WTC11 (cell line): Measurements from ENCODE around the gene ARMC8. TPM values are rescaled to one million over a fixed set of nuclear protein-coding genes. Genes with fewer than 3 reads are reported as not detected.

Source experiments
- ATAC-seq: fragments of 200-7000 bp; cut with Tn5 transposase; 2 replicates; pipeline ENCODE4 v1.10.0; 2021; ENCODE audit warnings: mild to moderate bottlenecking, moderate library complexity
- CTCF ChIA-PET: fragments of 300-600 bp; sonication (Branson Sonifier 250); formaldehyde crosslinking; loops from one replicate; lab custom pipeline; 2021; ENCODE audit warnings: antibody characterized with exemption; lab: Charles Lee
- POLR2A ChIA-PET: fragments of 350-600 bp; sonication (Branson Sonifier 250); formaldehyde crosslinking; loops from one replicate; lab custom pipeline; 2021; ENCODE audit warnings: antibody characterized with exemption; lab: Charles Lee
- DNase-seq: peaks from one replicate; pipeline ENCODE4 v3.0.0; 2021; ENCODE audit warnings: low spot score
- H3K27ac Mint-ChIP-seq: 2 replicates; pipeline ENCODE4 v1.8.0; 2021; ENCODE audit warnings: mixed read lengths
- H3K27me3 Mint-ChIP-seq: 2 replicates; pipeline ENCODE4 v1.8.0; 2021; ENCODE audit warnings: low read depth, mild to moderate bottlenecking, moderate library complexity, mixed read lengths
- H3K36me3 Mint-ChIP-seq: 2 replicates; pipeline ENCODE4 v1.8.0; 2021; ENCODE audit warnings: mixed read lengths
- H3K4me1 Mint-ChIP-seq: 2 replicates; pipeline ENCODE4 v1.8.0; 2022; ENCODE audit warnings: mixed read lengths
- H3K4me3 Mint-ChIP-seq: 2 replicates; pipeline ENCODE4 v1.8.0; 2021; ENCODE audit warnings: mild to moderate bottlenecking, moderate library complexity, mixed read lengths
- H3K9me3 Mint-ChIP-seq: 2 replicates; pipeline ENCODE4 v1.8.0; 2021; ENCODE audit warnings: mixed read lengths
- CBFB ChIP-seq: sonication (generic); formaldehyde crosslinking; IDR thresholded peaks from 2 replicates; pipeline ENCODE4 v1.8.1; 2022; ENCODE audit warnings: mild to moderate bottlenecking, low read depth, missing genetic modification reagents
- CREB1 ChIP-seq: sonication (generic); formaldehyde crosslinking; IDR thresholded peaks from 2 replicates; pipeline ENCODE4 v1.8.0; 2023; ENCODE audit warnings: mild to moderate bottlenecking, missing genetic modification reagents
- CREM ChIP-seq: sonication (generic); formaldehyde crosslinking; IDR thresholded peaks from 2 replicates; pipeline ENCODE4 v1.8.1; 2022; ENCODE audit warnings: mild to moderate bottlenecking, missing genetic modification reagents, moderate library complexity
- E2F4 ChIP-seq: sonication (generic); formaldehyde crosslinking; IDR thresholded peaks from 2 replicates; pipeline ENCODE4 v1.8.1; 2022; ENCODE audit warnings: low read depth, mild to moderate bottlenecking, moderate library complexity, missing genetic modification reagents, borderline replicate concordance
- ELF4 ChIP-seq: sonication (generic); formaldehyde crosslinking; IDR thresholded peaks from 2 replicates; pipeline ENCODE4 v1.8.1; 2022; ENCODE audit warnings: low read depth, mild to moderate bottlenecking, moderate library complexity, missing genetic modification reagents
- GRHL2 ChIP-seq: fragments of 250-450 bp; sonication (Bioruptor Pico); IDR thresholded peaks from 2 replicates; pipeline ENCODE4 v1.8.0; 2022; ENCODE audit warnings: mild to moderate bottlenecking, moderate library complexity; ENCODE audit not compliant: insufficient replicate concordance, severe bottlenecking
- IRF2 ChIP-seq: sonication (generic); formaldehyde crosslinking; IDR thresholded peaks from 2 replicates; pipeline ENCODE4 v1.8.0; 2022; ENCODE audit warnings: low read depth, missing genetic modification reagents, borderline replicate concordance
- JAZF1 ChIP-seq: fragments of 250-450 bp; sonication (Bioruptor Pico); IDR thresholded peaks from 2 replicates; pipeline ENCODE4 v1.9.0; 2021; ENCODE audit warnings: moderate library complexity, mild to moderate bottlenecking, inconsistent platforms
- NR2C2 ChIP-seq: sonication (generic); formaldehyde crosslinking; IDR thresholded peaks from 2 replicates; pipeline ENCODE4 v1.8.0; 2022; ENCODE audit warnings: mild to moderate bottlenecking, missing genetic modification reagents
- NR3C1 ChIP-seq: sonication (generic); formaldehyde crosslinking; conservative IDR thresholded peaks from 2 replicates; pipeline ENCODE4 v1.8.1; 2023; ENCODE audit warnings: low read depth, mild to moderate bottlenecking, missing genetic modification reagents
- PRRX2 ChIP-seq: fragments of 250-450 bp; sonication (Bioruptor Pico); IDR thresholded peaks from 2 replicates; pipeline ENCODE4 v1.8.0; 2021; ENCODE audit warnings: mild to moderate bottlenecking
- RORB ChIP-seq: fragments of 250-450 bp; sonication (Bioruptor Pico); IDR thresholded peaks from 2 replicates; pipeline ENCODE4 v1.9.0; 2021; ENCODE audit warnings: mild to moderate bottlenecking
- SOX15 ChIP-seq: fragments of 250-450 bp; sonication (Bioruptor Pico); IDR thresholded peaks from 2 replicates; pipeline ENCODE4 v1.9.0; 2021; ENCODE audit warnings: mild to moderate bottlenecking
- TP53 ChIP-seq: sonication (generic); formaldehyde crosslinking; IDR thresholded peaks from 2 replicates; pipeline ENCODE4 v1.8.1; 2023; ENCODE audit warnings: mild to moderate bottlenecking, missing genetic modification reagents
- ZNF138 ChIP-seq: sonication (generic); formaldehyde crosslinking; conservative IDR thresholded peaks from 2 replicates; pipeline ENCODE4 v1.8.1; 2022; ENCODE audit warnings: mild to moderate bottlenecking, moderate library complexity, missing genetic modification reagents
- ZNF219 ChIP-seq: sonication (generic); formaldehyde crosslinking; IDR thresholded peaks from 2 replicates; pipeline ENCODE4 v1.8.0; 2023; ENCODE audit warnings: missing genetic modification reagents, mild to moderate bottlenecking, borderline replicate concordance
- ZNF232 ChIP-seq: sonication (generic); formaldehyde crosslinking; IDR thresholded peaks from 2 replicates; pipeline ENCODE4 v1.8.0; 2022; ENCODE audit warnings: mild to moderate bottlenecking, missing genetic modification reagents
- ZNF263 ChIP-seq: sonication (generic); formaldehyde crosslinking; IDR thresholded peaks from 2 replicates; pipeline ENCODE4 v1.8.1; 2022; ENCODE audit warnings: low read depth, mild to moderate bottlenecking, moderate library complexity, missing genetic modification reagents
- ZNF317 ChIP-seq: sonication (generic); formaldehyde crosslinking; IDR thresholded peaks from 2 replicates; pipeline ENCODE4 v1.8.1; 2023; ENCODE audit warnings: low read depth, mild to moderate bottlenecking, moderate library complexity, missing genetic modification reagents, borderline replicate concordance
- ZNF396 ChIP-seq: fragments of 250-450 bp; sonication (Bioruptor Pico); IDR thresholded peaks from 2 replicates; pipeline ENCODE4 v1.8.0; 2021; ENCODE audit warnings: mild to moderate bottlenecking, moderate library complexity, borderline replicate concordance
- ZNF416 ChIP-seq: fragments of 250-450 bp; sonication (Bioruptor Pico); IDR thresholded peaks from 2 replicates; pipeline ENCODE4 v1.9.0; 2021; ENCODE audit warnings: mild to moderate bottlenecking, inconsistent platforms
- ZNF423 ChIP-seq: fragments of 250-450 bp; sonication (Bioruptor Pico); IDR thresholded peaks from 2 replicates; pipeline ENCODE4 v2.1.2; 2022; ENCODE audit warnings: mild to moderate bottlenecking, moderate library complexity
- ZNF671 ChIP-seq: fragments of 250-450 bp; sonication (Bioruptor Pico); IDR thresholded peaks from 2 replicates; pipeline ENCODE4 v1.8.0; 2021; ENCODE audit warnings: mild to moderate bottlenecking
- total RNA-seq: library from RNA; stranded (reverse); gene quantifications from 3 replicates; pipeline ENCODE4 v1.2.3, GENCODE V29; 2021
- TF ChIP-seq, protein P1 (sequence below): sonication (generic); formaldehyde crosslinking; conservative IDR thresholded peaks from 2 replicates; pipeline ENCODE4 v1.8.1; 2022; ENCODE audit warnings: mild to moderate bottlenecking, missing genetic modification reagents
- TF ChIP-seq, protein P2 (sequence below): sonication (generic); formaldehyde crosslinking; IDR thresholded peaks from 2 replicates; pipeline ENCODE4 v1.8.1; 2022; ENCODE audit warnings: low read depth, missing genetic modification reagents, borderline replicate concordance
- TF ChIP-seq, protein P3 (sequence below): sonication (generic); formaldehyde crosslinking; IDR thresholded peaks from 2 replicates; pipeline ENCODE4 v1.8.0; 2022; ENCODE audit warnings: mild to moderate bottlenecking, missing genetic modification reagents
- TF ChIP-seq, protein P4 (sequence below): sonication (generic); formaldehyde crosslinking; IDR thresholded peaks from 2 replicates; pipeline ENCODE4 v1.8.1; 2023; ENCODE audit warnings: mild to moderate bottlenecking, moderate library complexity, missing genetic modification reagents
- TF ChIP-seq, protein P5 (sequence below): fragments of 250-450 bp; sonication (Bioruptor Pico); IDR thresholded peaks from 2 replicates; pipeline ENCODE4 v2.1.2; 2022; ENCODE audit warnings: mild to moderate bottlenecking, moderate library complexity

The ARMC8 gene
- total RNA-seq, 1 experiment from 2014 or later: 44.9 TPM

GRCh38 chr3:138256022-138256421 lies 68.9 kb downstream of the ARMC8 start:
- TF ChIP-seq JAZF1 (CRISPR knock-in tag) (no peak), SOX15 (CRISPR knock-in tag) (no peak), ZNF138 (CRISPR knock-in tag) (no peak), CREM (no peak), ZNF263 (CRISPR knock-in tag) (no peak), RORB (CRISPR knock-in tag) (no peak), ZNF416 (CRISPR knock-in tag) (no peak), NR3C1 (no peak), GRHL2 (CRISPR knock-in tag) (no peak), ZNF219 (CRISPR knock-in tag) (no peak), CBFB (CRISPR knock-in tag) (no peak), NR2C2 (no peak)
- TF ChIP-seq, protein P1, sequence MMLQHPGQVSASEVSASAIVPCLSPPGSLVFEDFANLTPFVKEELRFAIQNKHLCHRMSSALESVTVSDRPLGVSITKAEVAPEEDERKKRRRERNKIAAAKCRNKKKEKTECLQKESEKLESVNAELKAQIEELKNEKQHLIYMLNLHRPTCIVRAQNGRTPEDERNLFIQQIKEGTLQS (CRISPR knock-in tag): no peak
- TF ChIP-seq, protein P2, sequence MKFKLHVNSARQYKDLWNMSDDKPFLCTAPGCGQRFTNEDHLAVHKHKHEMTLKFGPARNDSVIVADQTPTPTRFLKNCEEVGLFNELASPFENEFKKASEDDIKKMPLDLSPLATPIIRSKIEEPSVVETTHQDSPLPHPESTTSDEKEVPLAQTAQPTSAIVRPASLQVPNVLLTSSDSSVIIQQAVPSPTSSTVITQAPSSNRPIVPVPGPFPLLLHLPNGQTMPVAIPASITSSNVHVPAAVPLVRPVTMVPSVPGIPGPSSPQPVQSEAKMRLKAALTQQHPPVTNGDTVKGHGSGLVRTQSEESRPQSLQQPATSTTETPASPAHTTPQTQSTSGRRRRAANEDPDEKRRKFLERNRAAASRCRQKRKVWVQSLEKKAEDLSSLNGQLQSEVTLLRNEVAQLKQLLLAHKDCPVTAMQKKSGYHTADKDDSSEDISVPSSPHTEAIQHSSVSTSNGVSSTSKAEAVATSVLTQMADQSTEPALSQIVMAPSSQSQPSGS: no peak
- TF ChIP-seq, protein P3, sequence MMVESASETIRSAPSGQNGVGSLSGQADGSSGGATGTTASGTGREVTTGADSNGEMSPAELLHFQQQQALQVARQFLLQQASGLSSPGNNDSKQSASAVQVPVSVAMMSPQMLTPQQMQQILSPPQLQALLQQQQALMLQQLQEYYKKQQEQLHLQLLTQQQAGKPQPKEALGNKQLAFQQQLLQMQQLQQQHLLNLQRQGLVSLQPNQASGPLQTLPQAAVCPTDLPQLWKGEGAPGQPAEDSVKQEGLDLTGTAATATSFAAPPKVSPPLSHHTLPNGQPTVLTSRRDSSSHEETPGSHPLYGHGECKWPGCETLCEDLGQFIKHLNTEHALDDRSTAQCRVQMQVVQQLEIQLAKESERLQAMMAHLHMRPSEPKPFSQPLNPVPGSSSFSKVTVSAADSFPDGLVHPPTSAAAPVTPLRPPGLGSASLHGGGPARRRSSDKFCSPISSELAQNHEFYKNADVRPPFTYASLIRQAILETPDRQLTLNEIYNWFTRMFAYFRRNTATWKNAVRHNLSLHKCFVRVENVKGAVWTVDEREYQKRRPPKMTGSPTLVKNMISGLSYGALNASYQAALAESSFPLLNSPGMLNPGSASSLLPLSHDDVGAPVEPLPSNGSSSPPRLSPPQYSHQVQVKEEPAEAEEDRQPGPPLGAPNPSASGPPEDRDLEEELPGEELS (CRISPR knock-in tag): no peak
- TF ChIP-seq, protein P4, sequence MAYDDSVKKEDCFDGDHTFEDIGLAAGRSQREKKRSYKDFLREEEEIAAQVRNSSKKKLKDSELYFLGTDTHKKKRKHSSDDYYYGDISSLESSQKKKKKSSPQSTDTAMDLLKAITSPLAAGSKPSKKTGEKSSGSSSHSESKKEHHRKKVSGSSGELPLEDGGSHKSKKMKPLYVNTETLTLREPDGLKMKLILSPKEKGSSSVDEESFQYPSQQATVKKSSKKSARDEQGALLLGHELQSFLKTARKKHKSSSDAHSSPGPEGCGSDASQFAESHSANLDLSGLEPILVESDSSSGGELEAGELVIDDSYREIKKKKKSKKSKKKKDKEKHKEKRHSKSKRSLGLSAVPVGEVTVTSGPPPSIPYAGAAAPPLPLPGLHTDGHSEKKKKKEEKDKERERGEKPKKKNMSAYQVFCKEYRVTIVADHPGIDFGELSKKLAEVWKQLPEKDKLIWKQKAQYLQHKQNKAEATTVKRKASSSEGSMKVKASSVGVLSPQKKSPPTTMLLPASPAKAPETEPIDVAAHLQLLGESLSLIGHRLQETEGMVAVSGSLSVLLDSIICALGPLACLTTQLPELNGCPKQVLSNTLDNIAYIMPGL: no peak
- TF ChIP-seq, protein P5, sequence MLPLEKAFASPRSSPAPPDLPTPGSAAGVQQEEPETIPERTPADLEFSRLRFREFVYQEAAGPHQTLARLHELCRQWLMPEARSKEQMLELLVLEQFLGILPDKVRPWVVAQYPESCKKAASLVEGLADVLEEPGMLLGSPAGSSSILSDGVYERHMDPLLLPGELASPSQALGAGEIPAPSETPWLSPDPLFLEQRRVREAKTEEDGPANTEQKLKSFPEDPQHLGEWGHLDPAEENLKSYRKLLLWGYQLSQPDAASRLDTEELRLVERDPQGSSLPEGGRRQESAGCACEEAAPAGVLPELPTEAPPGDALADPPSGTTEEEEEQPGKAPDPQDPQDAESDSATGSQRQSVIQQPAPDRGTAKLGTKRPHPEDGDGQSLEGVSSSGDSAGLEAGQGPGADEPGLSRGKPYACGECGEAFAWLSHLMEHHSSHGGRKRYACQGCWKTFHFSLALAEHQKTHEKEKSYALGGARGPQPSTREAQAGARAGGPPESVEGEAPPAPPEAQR (CRISPR knock-in tag): no peak
- Mint-ChIP-seq H3K4me1 (no peaks in the 10 kb centered on the region), H3K4me3 (no peak overlapping the region), H3K27me3 (no peaks in the 10 kb centered on the region), H3K27ac (no peak overlapping the region), H3K9me3 (no peaks in the 10 kb centered on the region), H3K36me3 (no peaks in the 10 kb centered on the region)
- ChIA-PET CTCF (interaction anchor here (0.6 to 1.4 kb wide), 3 partner anchors 8 to 75 kb away, joined by 3 to 4 read pairs (median 4); no protein-coding TSS in a partner anchor), POLR2A (no interaction called here)
- ATAC-seq: no peak
- DNase-seq: no peak

GRCh38 chr3:138257986-138258385 lies 70.9 kb downstream of the ARMC8 start:
- Mint-ChIP-seq H3K4me1 (no peaks in the 10 kb centered on the region), H3K27ac (no peak overlapping the region), H3K9me3 (no peaks in the 10 kb centered on the region), H3K27me3 (no peaks in the 10 kb centered on the region), H3K4me3 (no peak overlapping the region), H3K36me3 (no peaks in the 10 kb centered on the region)
- DNase-seq (no peak), ATAC-seq (no peak)
- POLR2A ChIA-PET: no interaction called here
- TF ChIP-seq ZNF138 (CRISPR knock-in tag) (no peak), ZNF396 (CRISPR knock-in tag) (no peak), RORB (CRISPR knock-in tag) (no peak), ZNF232 (no peak), ZNF317 (CRISPR knock-in tag) (no peak), PRRX2 (CRISPR knock-in tag) (no peak), IRF2 (CRISPR knock-in tag) (no peak), E2F4 (CRISPR knock-in tag) (no peak), ZNF219 (CRISPR knock-in tag) (no peak), CREB1 (no peak), ELF4 (CRISPR knock-in tag) (no peak), ZNF416 (CRISPR knock-in tag) (no peak), ZNF423 (CRISPR knock-in tag) (no peak), ZNF671 (CRISPR knock-in tag) (no peak), GRHL2 (CRISPR knock-in tag) (no peak), ZNF263 (CRISPR knock-in tag) (no peak), TP53 (CRISPR knock-in tag) (no peak)
- CTCF ChIA-PET: no interaction called here
